Measurements from ENCODE around the gene RTTN.
"Not testable (repeated sequence)": the region's sequence is repeated elsewhere in the genome, so short reads cannot be mapped to it uniquely, and the experiment has no call there.

RTTN gene, protein sequence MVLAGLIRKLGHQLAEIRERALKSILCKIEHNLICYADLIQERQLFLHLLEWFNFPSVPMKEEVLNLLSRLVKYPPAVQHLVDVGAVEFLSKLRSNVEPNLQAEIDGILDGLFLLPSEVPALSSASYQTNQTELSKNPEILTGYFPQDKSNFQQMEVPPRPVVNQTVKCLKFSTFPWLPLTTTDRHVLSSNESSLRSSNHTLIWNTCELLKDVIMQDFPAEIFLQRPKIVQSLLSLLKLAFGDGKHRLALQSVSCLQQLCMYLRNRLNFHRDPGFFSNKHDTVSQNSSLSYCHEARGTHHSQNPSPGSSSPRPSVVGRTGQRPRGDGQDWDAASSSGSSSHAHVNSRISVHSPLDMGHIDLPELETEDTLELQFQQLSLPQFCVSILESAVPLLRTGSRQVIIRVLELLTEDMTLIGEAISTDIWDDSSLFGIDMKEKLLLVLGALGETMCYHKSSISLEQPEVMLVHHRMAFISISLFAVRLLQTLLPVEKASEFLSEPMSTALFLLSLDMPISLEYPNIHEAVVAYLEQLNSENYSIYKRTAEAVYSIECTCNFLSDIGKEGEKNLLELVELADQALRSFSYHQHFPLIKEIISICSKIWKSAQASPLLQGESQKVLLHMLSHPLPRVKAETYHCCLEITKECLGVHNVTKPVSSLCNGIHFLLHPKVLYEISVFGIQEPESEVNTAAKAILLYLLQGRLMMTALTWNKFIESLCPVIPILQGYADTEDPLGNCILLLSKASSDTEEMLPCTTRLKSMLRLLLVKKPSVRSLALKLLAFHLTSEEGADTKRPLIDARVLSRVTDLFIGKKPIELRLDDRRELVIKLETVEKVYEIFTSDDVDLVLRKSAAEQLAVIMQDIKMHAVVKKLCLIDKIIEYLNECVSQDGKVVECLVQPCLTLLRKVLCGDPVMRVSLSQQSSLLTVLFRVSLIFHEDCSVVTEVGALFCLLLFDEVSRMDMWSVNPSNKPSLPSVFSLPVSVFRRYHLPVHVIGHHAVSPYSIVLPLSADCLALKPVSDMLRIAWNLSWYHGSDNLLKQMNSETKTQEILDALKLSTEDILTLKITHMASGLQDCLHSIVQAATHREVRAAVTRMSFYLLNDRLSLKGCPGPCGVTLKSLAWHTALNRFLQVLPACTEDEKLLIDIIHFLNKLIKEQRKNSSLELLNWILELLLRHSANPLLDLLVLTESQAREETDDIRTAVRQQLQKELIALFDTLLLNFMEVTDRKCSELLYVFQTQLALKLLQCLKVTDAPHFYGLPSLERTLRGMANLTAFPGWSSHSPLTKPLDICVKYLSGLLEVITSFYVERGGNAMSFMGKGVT (N-terminal part only)

GRCh38 chr18:70205421-70206397 is at the start of gene RTTN:
RTTN (minus strand) TSS chr18:70205687; CDS start chr18:70205658, 29 bp downstream.
- peak; percentile 76; the same call in 1 of the 2 replicates for TF ChIP-seq CSDC2 (CRISPR knock-in tag; IDR thresholded peaks at IDR 0.05)
- TF ChIP-seq, protein P1, sequence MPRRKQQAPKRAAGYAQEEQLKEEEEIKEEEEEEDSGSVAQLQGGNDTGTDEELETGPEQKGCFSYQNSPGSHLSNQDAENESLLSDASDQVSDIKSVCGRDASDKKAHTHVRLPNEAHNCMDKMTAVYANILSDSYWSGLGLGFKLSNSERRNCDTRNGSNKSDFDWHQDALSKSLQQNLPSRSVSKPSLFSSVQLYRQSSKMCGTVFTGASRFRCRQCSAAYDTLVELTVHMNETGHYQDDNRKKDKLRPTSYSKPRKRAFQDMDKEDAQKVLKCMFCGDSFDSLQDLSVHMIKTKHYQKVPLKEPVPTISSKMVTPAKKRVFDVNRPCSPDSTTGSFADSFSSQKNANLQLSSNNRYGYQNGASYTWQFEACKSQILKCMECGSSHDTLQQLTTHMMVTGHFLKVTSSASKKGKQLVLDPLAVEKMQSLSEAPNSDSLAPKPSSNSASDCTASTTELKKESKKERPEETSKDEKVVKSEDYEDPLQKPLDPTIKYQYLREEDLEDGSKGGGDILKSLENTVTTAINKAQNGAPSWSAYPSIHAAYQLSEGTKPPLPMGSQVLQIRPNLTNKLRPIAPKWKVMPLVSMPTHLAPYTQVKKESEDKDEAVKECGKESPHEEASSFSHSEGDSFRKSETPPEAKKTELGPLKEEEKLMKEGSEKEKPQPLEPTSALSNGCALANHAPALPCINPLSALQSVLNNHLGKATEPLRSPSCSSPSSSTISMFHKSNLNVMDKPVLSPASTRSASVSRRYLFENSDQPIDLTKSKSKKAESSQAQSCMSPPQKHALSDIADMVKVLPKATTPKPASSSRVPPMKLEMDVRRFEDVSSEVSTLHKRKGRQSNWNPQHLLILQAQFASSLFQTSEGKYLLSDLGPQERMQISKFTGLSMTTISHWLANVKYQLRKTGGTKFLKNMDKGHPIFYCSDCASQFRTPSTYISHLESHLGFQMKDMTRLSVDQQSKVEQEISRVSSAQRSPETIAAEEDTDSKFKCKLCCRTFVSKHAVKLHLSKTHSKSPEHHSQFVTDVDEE (CRISPR knock-in tag; IDR thresholded peaks at IDR 0.05) = 0 out of 2 replicates have a peak, but pooled peaks have one; percentile 55
- TF ChIP-seq ARNTL (CRISPR knock-in tag; IDR thresholded peaks at IDR 0.05; ENCODE audit: borderline replicate concordance, low read depth) = no peak
- TF ChIP-seq GLIS3 (CRISPR knock-in tag; IDR thresholded peaks at IDR 0.05) = 0 out of 2 replicates have a peak, but pooled peaks have one; percentile 28
- peak; percentile 59; the same call in 1 of the 2 replicates for TF ChIP-seq ZFP3 (CRISPR knock-in tag; IDR thresholded peaks at IDR 0.05)
- ATAC-seq = peak; percentile 99

DNA sequence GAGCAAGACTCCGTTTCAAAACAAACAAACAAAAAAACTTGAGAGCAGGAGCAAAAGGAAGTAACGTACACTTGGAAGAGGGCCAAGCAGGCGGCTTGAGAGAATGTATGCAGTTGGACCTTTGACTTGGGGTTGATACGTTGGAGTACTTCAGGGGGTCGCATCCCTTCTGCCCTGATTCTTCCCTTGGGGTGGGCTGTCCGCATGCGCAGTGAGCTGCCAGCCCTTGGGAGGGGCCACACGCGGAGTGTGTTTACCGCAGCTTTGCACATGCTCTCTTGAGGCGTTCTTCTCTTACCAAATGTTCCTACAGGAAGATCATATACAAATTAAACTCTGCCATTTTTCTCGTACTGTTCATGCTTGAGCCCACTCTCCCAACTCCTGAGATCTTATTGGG is 45.3 kb upstream of the RTTN start:
- ATAC-seq = no peak
- no peak for TF ChIP-seq ZNF70 (CRISPR knock-in tag; IDR thresholded peaks at IDR 0.05)
- no peak for TF ChIP-seq BACH2 (CRISPR knock-in tag; IDR thresholded peaks at IDR 0.05; ENCODE audit: borderline replicate concordance)

GRCh38 chr18:70249861-70250260 is 44.4 kb upstream of the RTTN start:
- not testable (repeated sequence) for ATAC-seq

GRCh38 chr18:70249118-70249517 is 43.6 kb upstream of the RTTN start:
- no peak for ATAC-seq

More at GRCh38 chr18:70249118-70249517, 43.6 kb upstream of the RTTN start:
- no peak for TF ChIP-seq BACH2 (CRISPR knock-in tag; IDR thresholded peaks at IDR 0.05; ENCODE audit: borderline replicate concordance)
- no peak for TF ChIP-seq GLIS3 (CRISPR knock-in tag; IDR thresholded peaks at IDR 0.05)
- TF ChIP-seq, protein P1 (CRISPR knock-in tag; IDR thresholded peaks at IDR 0.05) = no peak
- TF ChIP-seq, protein P2, sequence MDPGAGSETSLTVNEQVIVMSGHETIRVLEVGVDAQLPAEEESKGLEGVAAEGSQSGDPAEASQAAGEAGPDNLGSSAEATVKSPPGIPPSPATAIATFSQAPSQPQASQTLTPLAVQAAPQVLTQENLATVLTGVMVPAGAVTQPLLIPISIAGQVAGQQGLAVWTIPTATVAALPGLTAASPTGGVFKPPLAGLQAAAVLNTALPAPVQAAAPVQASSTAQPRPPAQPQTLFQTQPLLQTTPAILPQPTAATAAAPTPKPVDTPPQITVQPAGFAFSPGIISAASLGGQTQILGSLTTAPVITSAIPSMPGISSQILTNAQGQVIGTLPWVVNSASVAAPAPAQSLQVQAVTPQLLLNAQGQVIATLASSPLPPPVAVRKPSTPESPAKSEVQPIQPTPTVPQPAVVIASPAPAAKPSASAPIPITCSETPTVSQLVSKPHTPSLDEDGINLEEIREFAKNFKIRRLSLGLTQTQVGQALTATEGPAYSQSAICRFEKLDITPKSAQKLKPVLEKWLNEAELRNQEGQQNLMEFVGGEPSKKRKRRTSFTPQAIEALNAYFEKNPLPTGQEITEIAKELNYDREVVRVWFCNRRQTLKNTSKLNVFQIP (CRISPR knock-in tag; IDR thresholded peaks at IDR 0.05; ENCODE audit: borderline replicate concordance, low read depth) = no peak
- no peak for TF ChIP-seq SNAI2 (CRISPR knock-in tag; IDR thresholded peaks at IDR 0.05)
- TF ChIP-seq TOX (CRISPR knock-in tag; IDR thresholded peaks at IDR 0.05; ENCODE audit: borderline replicate concordance) = no peak
- no peak for TF ChIP-seq ISL1 (CRISPR knock-in tag; IDR thresholded peaks at IDR 0.05)
- TF ChIP-seq OSR1 (CRISPR knock-in tag; IDR thresholded peaks at IDR 0.05) = no peak
- no peak for TF ChIP-seq ZNF8 (CRISPR knock-in tag; IDR thresholded peaks at IDR 0.05)
- TF ChIP-seq PPARA (CRISPR knock-in tag; IDR thresholded peaks at IDR 0.05; ENCODE audit: borderline replicate concordance) = no peak
- no peak for TF ChIP-seq TCF4 (CRISPR knock-in tag; IDR thresholded peaks at IDR 0.05; ENCODE audit: borderline replicate concordance)
- TF ChIP-seq CREB5 (CRISPR knock-in tag; IDR thresholded peaks at IDR 0.05; ENCODE audit: low read depth) = no peak
- TF ChIP-seq ZNF70 (CRISPR knock-in tag; IDR thresholded peaks at IDR 0.05) = no peak
- TF ChIP-seq CSDC2 (CRISPR knock-in tag; IDR thresholded peaks at IDR 0.05) = no peak
- no peak for TF ChIP-seq ARNTL (CRISPR knock-in tag; IDR thresholded peaks at IDR 0.05; ENCODE audit: borderline replicate concordance, low read depth)
- TF ChIP-seq ZFP3 (CRISPR knock-in tag; IDR thresholded peaks at IDR 0.05) = no peak
- TF ChIP-seq CSRNP3 (CRISPR knock-in tag; IDR thresholded peaks at IDR 0.05) = no peak
